GM15510 (cell line): ENCODE measurements around the gene GPR176.

ENCODE experiments used
- POLR2A ChIP-seq: IDR thresholded peaks from 3 replicates; pipeline ENCODE4 v1.6.1; 2011; ENCODE audit warnings: borderline replicate concordance; ENCODE audit not compliant: insufficient read length; ENCODE audit errors: extremely low read depth

The GPR176 gene

DNA sequence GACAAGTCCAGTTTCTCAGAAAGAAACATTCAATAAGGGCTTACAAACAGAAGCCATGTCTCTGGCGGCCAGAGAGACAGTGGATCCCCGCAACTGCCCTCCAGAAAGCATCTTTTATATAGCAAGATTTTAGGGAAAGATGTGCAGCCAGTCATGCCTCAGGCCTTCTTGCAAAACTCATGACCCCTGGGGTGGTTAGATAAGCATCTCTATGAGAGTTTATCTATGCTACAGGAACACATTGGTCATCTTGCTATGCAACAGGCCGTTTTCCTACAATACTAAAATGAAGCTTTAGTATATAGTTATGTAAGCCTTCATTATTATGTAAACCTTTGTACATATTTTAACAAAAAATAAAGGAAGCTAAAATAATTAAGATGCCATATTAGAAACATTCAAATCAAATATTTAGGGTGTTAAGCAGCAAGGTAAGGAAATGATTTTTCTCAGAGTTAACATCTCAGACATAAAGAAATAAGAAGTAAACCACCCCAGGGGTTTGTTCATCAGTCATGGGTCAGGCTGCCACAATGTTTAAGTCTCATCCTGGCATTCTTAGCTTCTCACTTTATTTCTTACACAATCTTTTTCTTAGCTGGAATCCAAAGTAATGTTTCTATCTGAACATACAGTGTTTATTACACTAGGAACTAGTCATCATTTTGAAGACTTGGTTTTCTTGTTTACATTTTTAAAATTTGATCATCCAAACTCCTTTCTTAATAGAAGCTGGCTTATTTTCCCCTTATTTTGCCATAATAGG lies 131.1 kb downstream of the GPR176 start:
- TF ChIP-seq POLR2A = no peak

DNA sequence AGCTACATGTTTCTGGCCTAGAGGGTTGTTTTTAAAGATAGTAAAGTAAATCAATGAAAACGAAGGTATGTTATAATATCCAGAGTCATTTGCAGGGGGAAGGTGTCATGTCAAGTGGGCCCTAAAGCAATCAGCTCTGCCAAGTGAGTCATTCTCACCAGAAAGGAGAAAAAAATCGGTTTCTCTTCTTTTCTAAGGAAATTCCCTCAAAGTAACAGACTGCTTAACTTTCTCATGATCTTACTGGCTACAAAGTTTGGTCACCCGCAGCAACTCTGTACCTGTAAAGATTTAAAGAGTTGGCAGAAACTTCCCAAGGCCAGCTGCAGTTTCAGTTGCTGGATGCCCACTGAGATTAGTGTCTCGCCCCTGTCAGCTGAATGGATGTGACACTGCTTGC lies 132.0 kb downstream of the GPR176 start:
- TF ChIP-seq POLR2A = no peak

DNA sequence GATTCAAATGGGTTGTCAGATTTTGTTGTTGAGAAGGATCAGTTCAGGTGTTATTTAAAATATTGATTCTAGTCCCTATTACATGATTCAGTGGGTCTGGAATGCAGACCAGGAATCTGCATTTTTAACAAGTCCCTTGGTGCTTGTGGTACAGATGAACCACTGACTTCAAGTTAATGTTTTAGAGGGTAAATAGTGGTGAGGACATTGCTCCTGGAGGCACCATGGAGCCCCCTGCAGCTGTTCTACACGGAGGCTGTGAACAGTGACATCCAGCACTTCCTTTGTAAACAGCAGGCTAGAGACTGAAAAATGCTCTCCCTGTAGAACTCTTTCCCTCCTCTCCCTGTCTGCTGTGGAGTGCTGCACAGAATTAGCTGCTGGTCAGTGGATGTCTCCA lies 132.6 kb downstream of the GPR176 start:
- no peak for TF ChIP-seq POLR2A

DNA sequence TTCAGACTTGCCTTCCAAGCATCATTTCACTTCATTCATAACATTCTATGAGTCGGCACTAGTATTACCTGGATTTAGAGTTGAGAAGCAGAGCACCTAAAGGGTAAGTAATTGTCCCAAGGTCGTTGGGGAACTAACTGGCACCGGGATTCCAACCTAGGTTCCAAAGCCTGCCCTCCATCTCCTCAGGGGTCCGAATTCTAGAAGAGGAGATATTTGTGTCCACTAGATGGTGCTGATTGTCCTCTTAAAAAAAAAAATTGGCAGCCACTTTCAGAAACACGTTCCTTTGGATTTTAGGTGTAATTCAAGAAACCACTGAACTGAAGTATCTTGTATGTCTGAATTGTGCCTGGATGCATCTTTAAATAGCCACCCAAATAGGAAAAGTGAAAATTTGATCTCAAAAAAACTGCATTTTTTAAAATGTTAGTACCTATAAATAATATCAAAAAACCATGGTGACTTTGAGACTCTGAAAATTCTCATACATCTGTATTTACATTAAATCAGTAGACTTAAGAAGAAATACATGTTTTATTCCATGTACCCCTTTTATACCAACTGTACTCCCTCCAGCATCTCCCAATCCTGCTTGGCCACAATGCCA lies 133.5 kb downstream of the GPR176 start:
- TF ChIP-seq POLR2A = no peak

DNA sequence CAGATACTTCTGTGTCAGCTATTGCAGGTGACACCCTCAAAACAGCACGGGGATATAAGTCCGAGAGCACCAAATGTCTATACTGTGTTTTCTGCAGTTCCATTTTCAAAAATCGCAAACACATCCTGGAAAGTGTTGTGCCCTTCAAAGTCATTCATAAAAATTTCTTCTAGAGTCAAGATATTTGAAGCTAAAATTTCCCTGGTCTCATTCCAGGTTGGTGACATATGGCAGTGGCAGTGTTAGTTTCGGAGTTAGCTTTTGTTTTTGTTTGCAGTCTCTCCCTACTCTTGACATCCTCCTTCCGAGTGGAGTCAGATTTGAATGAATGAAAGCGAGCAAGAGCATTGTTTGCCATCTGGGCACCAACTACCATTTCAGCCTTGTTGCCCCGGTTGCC lies 134.2 kb downstream of the GPR176 start:
- TF ChIP-seq POLR2A = no peak

DNA sequence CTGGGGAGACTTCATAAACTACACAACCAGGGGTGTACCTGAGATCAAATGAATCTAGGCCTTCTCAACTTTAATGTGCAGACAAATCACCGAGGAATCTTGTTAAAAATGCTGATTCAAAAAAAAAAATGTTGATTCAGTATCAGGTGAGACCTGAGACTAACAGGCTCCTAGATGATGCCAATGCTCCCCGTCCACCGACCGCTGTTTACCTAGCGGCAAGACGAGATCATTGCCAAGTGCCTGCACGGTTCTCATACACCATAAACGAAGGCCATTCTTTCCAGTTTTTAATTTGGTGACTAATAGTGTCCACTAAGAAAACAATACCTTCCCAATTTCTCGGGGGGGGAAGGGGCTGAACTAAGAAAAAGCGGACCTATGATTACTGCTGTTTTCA lies 134.9 kb downstream of the GPR176 start:
- no peak for TF ChIP-seq POLR2A

DNA sequence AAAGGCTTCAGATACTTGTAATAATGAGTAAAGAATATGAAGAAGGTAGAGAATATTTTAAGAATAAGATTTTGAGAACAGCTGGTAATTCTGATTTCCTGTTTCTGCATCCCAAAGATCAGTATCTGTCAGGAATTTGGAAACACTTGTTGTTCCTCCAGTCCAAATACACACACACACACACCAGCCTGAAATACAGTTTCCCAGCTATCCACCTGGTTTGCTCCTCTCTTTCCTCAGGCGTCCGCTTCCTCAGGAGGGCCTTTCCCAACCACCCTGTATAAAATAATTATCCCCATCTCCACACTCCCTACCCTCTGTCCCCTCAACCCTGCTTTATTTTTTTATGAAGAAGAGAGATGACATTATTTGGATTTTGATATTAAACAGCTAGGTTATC lies 135.4 kb downstream of the GPR176 start:
- no peak for TF ChIP-seq POLR2A

DNA sequence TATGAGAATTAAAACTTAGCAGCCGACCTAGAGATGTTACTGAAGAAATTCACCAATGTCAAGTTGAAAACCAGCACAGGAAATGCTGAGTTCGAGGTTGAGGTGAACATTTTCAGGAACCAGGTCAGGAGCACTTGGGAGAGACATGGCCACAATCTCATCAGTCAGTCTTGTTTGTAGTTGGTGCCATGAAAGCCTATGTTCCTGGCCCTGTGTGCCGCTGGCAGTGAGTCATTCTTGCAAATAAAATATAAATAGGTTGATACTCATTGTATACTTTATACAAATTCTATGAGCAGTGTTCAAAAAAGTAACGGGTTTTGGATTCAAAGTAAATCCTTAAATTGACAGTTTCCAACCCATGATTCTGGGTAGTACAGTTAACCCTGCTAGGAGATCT lies 135.9 kb downstream of the GPR176 start:
- no peak for TF ChIP-seq POLR2A

DNA sequence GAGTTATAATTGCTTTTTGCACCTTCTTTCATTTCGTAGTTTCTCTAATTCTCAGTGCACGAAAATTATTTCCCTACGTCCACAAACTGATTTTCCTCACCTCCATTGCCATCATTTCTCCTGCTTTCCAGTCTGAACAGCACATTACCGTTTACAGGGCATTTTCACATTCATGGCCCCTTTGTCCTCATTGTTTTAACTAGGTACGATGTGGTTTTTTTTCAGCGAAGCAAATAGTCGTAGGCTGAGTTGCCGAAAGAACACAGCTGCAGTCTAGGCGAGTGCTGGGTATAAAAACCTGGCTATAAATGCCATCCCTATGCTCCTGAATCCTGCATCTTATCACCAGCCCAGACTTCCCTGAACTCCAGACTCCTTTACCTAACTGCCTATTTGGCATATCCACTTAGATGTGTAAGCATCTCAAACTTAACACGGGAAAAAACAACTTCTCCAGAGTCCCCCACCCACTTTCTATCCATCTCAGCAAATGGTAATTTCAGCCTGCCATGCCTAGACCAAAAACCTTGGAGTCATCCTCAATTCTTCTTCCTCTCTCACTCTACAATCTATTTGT lies 136.7 kb downstream of the GPR176 start:
- TF ChIP-seq POLR2A = no peak

DNA sequence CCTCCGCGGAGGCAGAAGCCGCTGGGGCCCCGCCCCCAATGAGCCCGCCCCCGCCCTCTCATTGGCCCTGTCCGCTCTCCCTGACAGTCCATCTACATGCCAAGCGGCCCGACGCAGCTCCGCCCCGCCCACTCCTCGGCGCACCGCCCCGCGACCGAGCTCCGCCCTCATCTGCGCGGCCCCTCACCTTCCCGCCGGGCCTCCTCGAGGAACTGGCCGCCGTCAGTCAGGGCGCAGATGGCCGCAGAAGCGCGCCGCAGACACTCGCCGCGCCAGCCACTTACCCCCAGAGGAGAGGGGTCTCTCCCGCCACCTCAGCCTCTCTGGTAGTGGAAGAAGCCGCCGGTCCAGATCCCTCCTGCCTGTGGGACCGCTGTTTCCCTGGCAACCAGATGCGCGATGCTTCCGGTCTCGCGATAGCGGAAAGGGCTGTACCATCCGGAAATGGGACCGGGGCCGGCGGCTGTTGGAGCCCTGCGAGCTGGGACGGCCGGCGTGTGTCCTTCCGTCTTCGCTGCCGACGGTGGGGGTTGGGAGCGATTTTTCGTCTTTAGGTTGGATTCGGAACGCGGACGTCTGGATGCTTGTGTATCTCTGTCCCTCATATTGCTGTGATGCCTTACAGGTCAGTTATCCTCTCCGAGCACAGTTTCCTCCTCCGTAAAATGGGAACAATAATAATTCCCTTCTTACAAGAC lies 137.5 kb downstream of the GPR176 start, which contains the start of gene FSIP1:
Gene FSIP1, minus strand, starts transcription at position 401 of the 698 bp plus-strand sequence. CDS start 6,317 bp downstream, outside the sequence.
- TF ChIP-seq POLR2A = peak; percentile 87

DNA sequence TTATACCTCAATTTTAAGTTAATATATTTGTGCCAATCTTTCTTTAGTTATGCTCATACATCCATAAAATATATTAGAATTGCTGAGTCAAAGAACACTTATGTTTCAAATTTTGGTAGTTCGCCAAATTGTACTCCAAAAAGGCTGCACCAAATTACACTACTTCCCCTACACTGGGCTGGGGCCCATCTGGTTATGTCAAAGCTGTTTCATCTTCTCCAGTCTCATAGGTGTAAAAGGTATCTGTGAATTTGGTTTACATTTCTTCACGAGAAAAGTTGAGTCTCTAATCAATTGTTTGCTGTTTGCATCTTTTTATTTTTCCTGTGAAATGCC lies 138.1 kb downstream of the GPR176 start:
- no peak for TF ChIP-seq POLR2A

DNA sequence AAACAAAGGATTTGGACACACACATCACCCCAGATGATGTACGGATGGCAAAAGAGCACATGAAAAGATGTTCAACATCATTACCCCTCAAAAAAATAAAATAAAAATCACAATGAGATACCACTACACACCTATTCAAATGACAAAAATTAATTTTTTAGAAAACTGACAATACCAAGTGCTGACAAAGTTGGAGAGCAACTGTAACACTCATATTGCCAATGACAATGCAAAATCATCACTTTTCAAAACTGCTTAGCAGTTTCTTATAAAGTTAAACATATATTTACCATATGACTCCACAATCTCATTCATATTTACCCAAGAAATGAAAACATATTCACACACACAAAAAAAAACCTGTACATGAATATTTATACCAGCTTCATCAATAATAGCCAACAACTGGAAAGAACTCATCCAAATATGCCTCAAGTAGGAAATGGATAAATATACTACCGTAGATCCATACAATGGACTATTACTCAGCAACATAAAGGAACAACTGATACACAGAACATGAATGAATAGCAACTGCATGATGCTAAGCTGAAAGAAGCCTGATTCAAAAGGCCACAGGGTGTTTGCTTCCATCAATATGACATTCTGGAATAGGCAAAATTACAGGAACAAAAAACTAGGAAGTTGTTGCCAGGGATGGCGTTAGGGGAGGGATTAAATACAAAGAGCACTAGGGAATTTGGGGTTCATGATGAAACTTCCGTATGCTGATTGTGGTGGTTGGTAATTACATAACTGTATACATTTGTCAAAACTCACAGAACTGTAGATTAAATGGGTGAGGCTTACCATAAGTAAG lies 138.7 kb downstream of the GPR176 start:
- no peak for TF ChIP-seq POLR2A

DNA sequence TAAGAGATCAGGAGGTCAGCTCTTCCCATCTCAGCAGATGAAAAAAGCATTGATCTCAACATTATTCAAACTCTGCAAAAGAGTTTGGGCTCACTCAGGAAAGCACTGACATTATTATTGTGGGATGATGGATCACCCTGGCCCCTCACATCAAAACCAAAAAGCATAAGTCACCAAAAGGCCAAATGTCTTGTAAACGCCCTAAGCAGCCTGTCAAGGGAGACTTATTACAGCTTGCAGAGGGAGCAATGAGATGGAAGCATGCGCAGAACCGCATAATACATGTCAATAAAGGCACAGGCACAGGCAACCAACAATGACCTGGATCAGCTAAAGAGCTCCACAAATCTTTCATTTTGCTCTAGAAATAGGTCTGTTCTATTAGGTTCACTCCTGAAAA lies 142.0 kb downstream of the GPR176 start:
- TF ChIP-seq POLR2A = no peak

DNA sequence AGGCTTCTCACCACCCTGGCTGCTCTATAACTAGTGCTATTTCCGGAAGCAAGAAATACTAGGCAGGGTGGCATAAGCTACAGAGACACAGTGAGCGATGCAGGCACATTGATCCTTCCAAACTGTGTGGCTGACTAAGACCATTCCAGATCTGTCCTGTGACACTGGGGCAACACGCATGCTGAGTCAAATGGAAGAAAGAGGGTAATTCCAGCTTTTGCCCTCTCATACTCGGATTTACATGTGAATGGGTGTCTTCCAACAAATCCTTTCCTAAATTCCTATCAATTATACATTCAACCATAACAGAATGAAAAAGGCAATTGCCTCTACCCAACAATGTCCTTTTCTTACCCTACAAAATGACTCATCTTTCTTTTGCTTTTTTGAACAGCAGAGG lies 142.6 kb downstream of the GPR176 start:
- no peak for TF ChIP-seq POLR2A

DNA sequence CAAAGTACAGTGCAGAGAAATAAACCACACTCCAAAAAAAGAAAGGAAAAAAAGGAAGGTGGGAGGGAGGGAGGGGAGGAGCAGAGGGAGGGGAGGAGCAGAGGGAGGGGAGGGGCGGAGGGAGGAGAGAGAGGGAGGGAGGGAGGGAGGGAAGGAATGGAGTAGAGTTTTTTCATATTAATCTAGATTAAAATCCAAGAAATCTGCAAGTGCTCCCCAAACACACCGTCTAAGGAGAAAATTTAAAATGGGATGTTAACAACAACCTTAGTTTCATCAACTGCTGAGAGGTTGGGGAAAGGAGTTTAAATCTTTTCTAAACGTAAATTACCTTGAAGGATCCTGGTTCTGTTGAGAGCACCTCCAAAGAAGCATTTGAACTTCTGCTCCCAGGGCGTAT lies 144.0 kb downstream of the GPR176 start:
- TF ChIP-seq POLR2A = no peak
